A549 (cell line): ENCODE measurements around the gene SRMS. TPM values are rescaled to one million over a fixed set of nuclear protein-coding genes. Genes with fewer than 3 reads are reported as not detected.

Experiments used
- ATAC-seq, 2 experiments: fragments of 200-7000 bp in 1 of 2; fragments of >200 bp in 1 of 2; cut with Nextera tagmentation in 1 of 2; cut with Tn5 transposase in 1 of 2; 3 replicates each; pipeline versions ENCODE4 v1.8.0 to v1.9.1; 2018 to 2020; ENCODE audit warnings: mild to moderate bottlenecking in 1 of 2, moderate library complexity in 1 of 2
- CTCF ChIA-PET: fragments of 300-600 bp; sonication (Branson Sonifier 250); formaldehyde crosslinking; extraction: SDS; loops from one replicate; lab custom pipeline; 2021; ENCODE audit warnings: antibody characterized with exemption, inconsistent platforms; lab: Yijun Ruan, JAX
- POLR2A ChIA-PET: fragments of 350-600 bp; formaldehyde crosslinking; extraction: SDS; loops from one replicate; lab custom pipeline; 2021; ENCODE audit warnings: antibody characterized with exemption, inconsistent platforms; lab: Yijun Ruan, JAX
- DNase-seq, 2 experiments: peaks; one replicate each; pipeline versions ENCODE4 v3.0.0 to v3.0.0-alpha.2; 2011 to 2016; ENCODE audit warnings: low read depth in 1 of 2, low spot score in 1 of 2
- FAIRE-seq: peaks from 2 replicates; lab custom pipeline; 2011; peaks lifted over from hg19 to GRCh38; lab: Jason Lieb, UNC
- H3K27ac ChIP-seq, 2 experiments: fragments of >200 bp; sonication (Bioruptor Twin); formaldehyde crosslinking; 3 replicates each; pipeline ENCODE4 v1.5.1; 2016 to 2017
- H3K4me1 ChIP-seq: fragments of >200 bp; sonication (Bioruptor Twin); formaldehyde crosslinking; 3 replicates; pipeline ENCODE4 v1.6.1; 2016
- H3K4me2 ChIP-seq: fragments of >200 bp; sonication (Bioruptor Twin); formaldehyde crosslinking; 3 replicates; pipeline ENCODE4 v1.6.1; 2016
- H3K4me3 ChIP-seq: fragments of >200 bp; sonication (Bioruptor Twin); formaldehyde crosslinking; 3 replicates; pipeline ENCODE4 v1.5.1; 2016
- H3K9me3 ChIP-seq: fragments of >200 bp; sonication (Bioruptor Twin); formaldehyde crosslinking; 3 replicates; pipeline ENCODE4 v1.6.1; 2016
- ATOH8 ChIP-seq: fragments of 250-450 bp; sonication (Bioruptor Pico); IDR thresholded peaks from 2 replicates; pipeline ENCODE4 v1.5.0; 2020; ENCODE audit warnings: low read depth, mild to moderate bottlenecking, moderate library complexity
- CTCF ChIP-seq: fragments of >200 bp; sonication (Bioruptor Twin); formaldehyde crosslinking; IDR thresholded peaks from 3 replicates; pipeline ENCODE4 v1.5.1; 2016
- E2F6 ChIP-seq: IDR thresholded peaks from 2 replicates; pipeline ENCODE4 v1.6.1; 2012; ENCODE audit warnings: low read depth, borderline replicate concordance
- EHF ChIP-seq: fragments of 250-450 bp; sonication (Bioruptor Pico); IDR thresholded peaks from 2 replicates; pipeline ENCODE4 v1.5.0; 2020; ENCODE audit warnings: mild to moderate bottlenecking
- FOSB ChIP-seq: fragments of 250-450 bp; sonication (Bioruptor Pico); IDR thresholded peaks from 2 replicates; pipeline ENCODE4 v1.5.0; 2020; ENCODE audit warnings: mild to moderate bottlenecking, moderate library complexity
- GATA3 ChIP-seq: IDR thresholded peaks from 2 replicates; pipeline ENCODE4 v1.6.1; 2012; ENCODE audit warnings: borderline replicate concordance
- HEYL ChIP-seq: fragments of 250-450 bp; sonication (Bioruptor Pico); IDR thresholded peaks from 2 replicates; pipeline ENCODE4 v1.8.0; 2021; ENCODE audit warnings: mild to moderate bottlenecking, moderate library complexity
- HOXA7 ChIP-seq: fragments of 250-450 bp; sonication (Bioruptor Pico); IDR thresholded peaks from 2 replicates; pipeline ENCODE4 v1.5.0; 2020; ENCODE audit warnings: mild to moderate bottlenecking, moderate library complexity
- HOXB13 ChIP-seq: fragments of 250-450 bp; sonication (Bioruptor Pico); IDR thresholded peaks from 2 replicates; pipeline ENCODE4 v1.5.0; 2020; ENCODE audit warnings: low read depth, mild to moderate bottlenecking, moderate library complexity
- HOXB5 ChIP-seq: fragments of 250-450 bp; sonication (Bioruptor Pico); IDR thresholded peaks from 2 replicates; pipeline ENCODE4 v1.5.0; 2020; ENCODE audit warnings: mild to moderate bottlenecking, moderate library complexity
- KDM5A ChIP-seq: fragments of 200-600 bp; sonication (generic); IDR thresholded peaks from 2 replicates; pipeline ENCODE4 v1.6.1; 2016; ENCODE audit warnings: antibody characterized with exemption, mild to moderate bottlenecking
- MAX ChIP-seq: IDR thresholded peaks from 2 replicates; pipeline ENCODE4 v1.6.1; 2012
- MAZ ChIP-seq: fragments of 150-350 bp; IDR thresholded peaks from 2 replicates; pipeline ENCODE4 v1.6.1; 2014; ENCODE audit warnings: antibody characterized with exemption, low read depth, low read length, borderline replicate concordance
- NPAS2 ChIP-seq: fragments of 250-450 bp; sonication (Bioruptor Pico); IDR thresholded peaks from 2 replicates; pipeline ENCODE4 v1.8.0; 2022; ENCODE audit warnings: mild to moderate bottlenecking, moderate library complexity, borderline replicate concordance
- NR3C1 ChIP-seq: fragments of >200 bp; sonication (Bioruptor Twin); formaldehyde crosslinking; IDR thresholded peaks from 3 replicates; pipeline ENCODE4 v1.6.1; 2017
- PHF8 ChIP-seq: fragments of 200-600 bp; sonication (generic); IDR thresholded peaks from 2 replicates; pipeline ENCODE4 v1.6.1; 2016; ENCODE audit warnings: low read depth, mild to moderate bottlenecking, antibody characterized with exemption, moderate library complexity, borderline replicate concordance
- RAD21 ChIP-seq, 2 experiments: fragments of >200 bp in 1 of 2; sonication (Bioruptor Twin) in 1 of 2; formaldehyde crosslinking in 1 of 2; IDR thresholded peaks in 1 of 2; conservative IDR thresholded peaks in 1 of 2; 2 replicates in 1 of 2; 3 replicates in 1 of 2; pipeline ENCODE4 v1.6.1; 2012 to 2018; ENCODE audit warnings: inconsistent platforms in 1 of 2
- RARB ChIP-seq: fragments of 250-450 bp; sonication (Bioruptor Pico); IDR thresholded peaks from 2 replicates; pipeline ENCODE4 v1.8.0; 2021; ENCODE audit warnings: mild to moderate bottlenecking, moderate library complexity
- REST ChIP-seq: fragments of 200-600 bp; sonication (generic); IDR thresholded peaks from 2 replicates; pipeline ENCODE4 v1.6.1; 2016; ENCODE audit warnings: antibody characterized with exemption, mild to moderate bottlenecking, moderate library complexity
- RFX5 ChIP-seq: fragments of 450-650 bp; IDR thresholded peaks from 2 replicates; pipeline ENCODE4 v1.7.1; 2014; ENCODE audit warnings: antibody characterized with exemption, mild to moderate bottlenecking, moderate library complexity
- RNF2 ChIP-seq: fragments of 200-600 bp; sonication (generic); IDR thresholded peaks from 2 replicates; pipeline ENCODE4 v1.6.1; 2016; ENCODE audit warnings: low read depth, mild to moderate bottlenecking, antibody characterized with exemption, moderate library complexity, borderline replicate concordance
- TFCP2L1 ChIP-seq: fragments of 250-450 bp; sonication (Bioruptor Pico); IDR thresholded peaks from 2 replicates; pipeline ENCODE4 v1.5.0; 2021; ENCODE audit warnings: mild to moderate bottlenecking
- ZFP36 ChIP-seq: fragments of 450-650 bp; IDR thresholded peaks from 2 replicates; pipeline ENCODE4 v1.6.1; 2014; ENCODE audit warnings: borderline replicate concordance; ENCODE audit not compliant: partially characterized antibody
- WGBS: methylation state at CpG from one replicate; pipeline ENCODE4 v1.1.6; 2017; ENCODE audit errors: missing lambda C conversion rate; 5-methylcytosine and 5-hydroxymethylcytosine counted together
- polyA plus RNA-seq, 4 experiments: library from polyadenylated mRNA; depleted of rRNA in 3 of 4; stranded (reverse); fragments of >200 nt; fragmentation: RNase III in 1 of 4; extraction: RNeasy Plus Mini Kit Qiagen cat#74134 plus additional on column Dnase treatment in 1 of 4; gene quantifications; 2 replicates in 3 of 4; 3 replicates in 1 of 4; pipeline ENCODE4 v1.2.3, GENCODE V29; 2011 to 2017

The SRMS gene
- polyA plus RNA-seq, 2 of the 4 experiments (the other 2 are of a cell fraction) = not detected

- Histone ChIP-seq H3K27ac (peak overlapping the region; percentile 88 to 95), H3K9me3 (peaks cover 13% of the 10 kb centered on the region), H3K4me2 (peak overlapping the region; percentile 93), H3K4me1 (peaks cover 10% of the 10 kb centered on the region; the same call in 2 of the 3 replicates), H3K4me3 (peak overlapping the region; percentile 83)
- FAIRE-seq = no peak
- POLR2A ChIA-PET = interaction anchor here (0.6 to 4.4 kb wide), 19 partner anchors 10 to 564 kb away, joined by 3 to 62 read pairs (median 4); partner anchors contain the start of genes EEF1A2, LKAAEAR1 and PTK6
- WGBS = 35% methylated on average over 28 of the region's 72 CpGs
- peak; percentile 67 to 82 for ATAC-seq
- TF ChIP-seq ZFP36 (no peak), MAX (peak; percentile 33; the same call in 1 of the 2 replicates), RFX5 (no peak), HEYL (CRISPR knock-in tag) (no peak), REST (no peak), E2F6 (no peak), PHF8 (peak; percentile 14; the same call in 1 of the 2 replicates), CTCF (peak; percentile 18; the same call in 1 of the 3 replicates), RARB (CRISPR knock-in tag) (no peak), NPAS2 (CRISPR knock-in tag) (no peak), FOSB (CRISPR knock-in tag) (no peak), EHF (CRISPR knock-in tag) (no peak), KDM5A (no peak), HOXB5 (no peak), NR3C1 (no peak), TFCP2L1 (CRISPR knock-in tag) (0 out of 2 replicates have a peak, but pooled peaks have one; percentile 12), RAD21 (conservative IDR thresholded peaks at IDR 0.05 in 1 of 2, IDR thresholded peaks at IDR 0.05 in 1 of 2) (peak; percentile 10 to 44; a peak in 3 of 5 replicates), HOXB13 (no peak), GATA3 (no peak), RNF2 (no peak), ATOH8 (CRISPR knock-in tag) (no peak), HOXA7 (CRISPR knock-in tag) (no peak), MAZ (no peak)
- peak; percentile 57 to 69 for DNase-seq
- CTCF ChIA-PET = interaction anchor here (0.6 to 6.8 kb wide), 7 partner anchors 9 to 907 kb away, joined by 3 to 75 read pairs (median 5); partner anchors contain the start of genes EEF1A2 and PTK6
Observed at GRCh38 chr20:63519668-63520503, 27.7 kb downstream of the SRMS start.
